HUES48 (cell line): ENCODE data around the gene CBY1.

ENCODE experiments used
- H3K27ac ChIP-seq: one replicate; pipeline ENCODE4 v1.7.0; 2013; ENCODE audit warnings: low read depth, low read length, inconsistent platforms
- H3K27me3 ChIP-seq: 2 replicates; pipeline ENCODE4 v1.6.1; 2013; ENCODE audit warnings: mild to moderate bottlenecking, low read length; ENCODE audit not compliant: control insufficient read depth, insufficient read depth
- H3K36me3 ChIP-seq: 2 replicates; pipeline ENCODE4 v1.6.1; 2013; ENCODE audit warnings: low read length; ENCODE audit not compliant: control insufficient read depth, insufficient read depth
- H3K4me1 ChIP-seq: 2 replicates; pipeline ENCODE4 v1.6.1; 2013; ENCODE audit warnings: mild to moderate bottlenecking, low read length; ENCODE audit not compliant: control insufficient read depth, insufficient read depth
- H3K4me3 ChIP-seq: 2 replicates; pipeline ENCODE4 v1.5.1; 2013; ENCODE audit warnings: mild to moderate bottlenecking, low read depth, low read length
- H3K9ac ChIP-seq: 2 replicates; pipeline ENCODE4 v1.6.1; 2013; ENCODE audit warnings: mild to moderate bottlenecking, low read depth, low read length, moderate library complexity
- H3K9me3 ChIP-seq: 2 replicates; pipeline ENCODE4 v1.6.1; 2013; ENCODE audit warnings: low read length; ENCODE audit not compliant: control insufficient read depth, insufficient read depth

Gene CBY1

DNA sequence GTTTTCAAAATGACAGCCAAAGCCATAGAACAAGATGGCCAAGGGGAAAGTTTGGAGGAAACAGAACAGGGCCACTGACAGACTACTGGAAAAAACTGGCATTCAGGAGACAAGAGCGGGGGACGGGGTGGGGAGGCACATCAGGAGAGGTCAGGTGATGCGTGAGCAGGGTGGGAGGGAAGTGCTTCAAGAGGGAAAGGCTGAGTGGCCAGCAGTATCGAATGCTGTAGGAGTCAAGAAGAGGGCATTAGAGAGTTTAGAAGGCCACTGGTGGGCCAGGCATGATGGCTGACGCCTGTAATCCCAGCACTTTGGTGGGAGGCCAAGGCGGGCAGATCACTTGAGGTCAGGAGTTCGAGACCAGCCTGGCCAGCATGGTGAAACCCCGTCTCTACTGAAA, 57.5 kb downstream of the CBY1 start:
- peaks cover 58% of the 10 kb centered on the region for H3K36me3 ChIP-seq
- no peaks in the 10 kb centered on the region for H3K9me3 ChIP-seq
- H3K4me1 ChIP-seq: peaks cover 18% of the 10 kb centered on the region
- no peaks in the 10 kb centered on the region for H3K27me3 ChIP-seq
- no peak overlapping the region for H3K4me3 ChIP-seq
- no peak overlapping the region for H3K9ac ChIP-seq
- H3K27ac ChIP-seq: no peak overlapping the region

DNA sequence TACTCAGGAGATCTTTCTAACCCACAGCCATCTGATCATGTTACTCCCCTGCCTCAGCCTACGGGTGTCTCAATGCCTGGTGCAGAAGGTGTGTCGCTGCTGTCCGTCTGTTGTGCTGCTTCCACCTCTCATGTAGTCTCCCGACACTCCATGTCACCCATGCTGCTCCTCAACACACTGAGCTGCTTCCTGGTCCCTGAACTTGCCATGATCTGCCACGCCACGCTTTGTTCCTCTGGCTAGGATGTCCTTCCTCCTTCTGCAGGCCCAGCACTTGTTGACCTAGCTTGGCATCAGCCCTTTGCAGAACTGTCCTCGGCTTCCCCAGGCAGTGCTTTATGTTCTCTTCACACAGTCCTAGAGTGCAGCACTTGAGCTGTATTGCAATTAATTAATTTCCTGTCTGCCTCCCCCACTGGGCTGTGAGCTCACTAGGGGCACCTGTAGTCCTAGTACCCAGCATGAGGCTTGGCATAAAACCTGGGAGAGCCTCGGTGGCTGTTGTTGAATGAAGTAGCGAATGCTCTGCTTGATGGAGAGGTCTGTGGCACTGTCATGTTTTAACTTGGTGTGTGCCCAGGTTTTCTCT, 58.8 kb downstream of the CBY1 start:
- H3K4me1 ChIP-seq: peaks cover 14% of the 10 kb centered on the region
- H3K27me3 ChIP-seq: no peaks in the 10 kb centered on the region
- peaks cover 55% of the 10 kb centered on the region for H3K36me3 ChIP-seq
- no peak overlapping the region for H3K27ac ChIP-seq
- no peak overlapping the region for H3K4me3 ChIP-seq
- no peaks in the 10 kb centered on the region for H3K9me3 ChIP-seq
- H3K9ac ChIP-seq: no peak overlapping the region

DNA sequence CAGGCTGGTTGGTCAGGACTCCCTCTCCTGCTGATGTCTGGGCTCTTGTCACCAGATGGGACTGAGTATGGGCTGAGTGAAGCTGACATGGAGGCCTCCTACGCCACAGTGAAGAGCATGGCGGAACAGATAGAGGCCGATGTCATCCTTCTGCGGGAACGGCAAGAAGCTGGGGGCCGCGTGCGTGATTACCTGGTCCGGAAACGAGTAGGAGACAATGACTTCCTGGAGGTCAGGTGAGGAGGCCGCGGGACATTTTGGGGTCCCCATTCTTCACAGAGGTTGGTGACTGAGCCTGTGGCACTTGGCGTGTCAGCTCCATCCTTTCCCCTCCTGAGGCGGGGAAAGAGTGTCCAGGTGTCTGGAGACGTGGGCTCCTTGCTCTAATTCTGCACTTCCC, 59.4 kb downstream of the CBY1 start:
- no peaks in the 10 kb centered on the region for H3K27me3 ChIP-seq
- H3K36me3 ChIP-seq: peaks cover 55% of the 10 kb centered on the region
- H3K4me3 ChIP-seq: no peak overlapping the region
- H3K27ac ChIP-seq: no peak overlapping the region
- H3K9ac ChIP-seq: no peak overlapping the region
- no peaks in the 10 kb centered on the region for H3K9me3 ChIP-seq
- peaks cover 14% of the 10 kb centered on the region for H3K4me1 ChIP-seq

DNA sequence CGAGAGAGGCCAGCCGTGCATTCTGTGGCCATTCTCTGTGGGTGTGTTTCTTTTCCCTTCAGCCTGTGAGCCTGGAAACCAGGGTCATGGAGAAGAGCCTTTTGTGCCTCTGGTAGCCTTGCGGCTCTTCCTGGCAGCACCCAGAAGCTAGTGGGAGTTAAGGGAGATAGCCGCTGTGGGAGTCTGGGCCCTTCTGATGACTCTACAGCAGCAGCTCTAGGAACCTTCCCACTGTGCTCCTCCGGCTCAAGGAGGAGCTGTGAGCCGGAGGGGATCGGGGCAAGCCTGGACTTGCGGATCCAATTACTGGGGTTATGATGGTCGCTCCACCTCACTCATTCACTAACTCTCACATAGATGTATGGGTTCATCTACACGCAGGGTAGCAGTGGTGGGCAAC, 59.8 kb downstream of the CBY1 start:
- Histone ChIP-seq H3K4me1 (peaks cover 14% of the 10 kb centered on the region), H3K27ac (no peak overlapping the region), H3K4me3 (no peak overlapping the region), H3K36me3 (peaks cover 58% of the 10 kb centered on the region), H3K27me3 (no peaks in the 10 kb centered on the region), H3K9ac (no peak overlapping the region), H3K9me3 (no peaks in the 10 kb centered on the region)

DNA sequence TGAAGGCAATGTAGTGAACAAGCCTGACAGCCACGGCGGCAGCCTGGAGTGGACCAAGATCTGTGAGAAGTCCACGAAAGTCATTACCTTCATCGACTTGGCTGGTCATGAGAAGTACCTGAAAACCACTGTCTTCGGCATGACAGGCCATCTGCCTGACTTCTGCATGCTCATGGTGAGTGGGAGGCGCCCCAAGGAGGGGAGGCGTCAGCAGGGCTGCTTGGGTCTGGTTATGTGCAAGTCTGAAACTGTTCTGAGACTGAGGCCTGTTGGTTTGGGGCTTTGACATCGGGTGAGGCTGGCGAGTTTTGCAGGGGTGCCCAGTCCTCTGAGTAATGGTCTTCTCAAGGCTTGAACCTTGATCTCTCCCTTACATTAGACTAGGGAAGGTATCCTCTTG, 60.4 kb downstream of the CBY1 start:
- Histone ChIP-seq H3K9me3 (no peaks in the 10 kb centered on the region), H3K9ac (no peak overlapping the region), H3K4me1 (peaks cover 14% of the 10 kb centered on the region), H3K27me3 (no peaks in the 10 kb centered on the region), H3K27ac (no peak overlapping the region), H3K36me3 (peaks cover 64% of the 10 kb centered on the region), H3K4me3 (no peak overlapping the region)

DNA sequence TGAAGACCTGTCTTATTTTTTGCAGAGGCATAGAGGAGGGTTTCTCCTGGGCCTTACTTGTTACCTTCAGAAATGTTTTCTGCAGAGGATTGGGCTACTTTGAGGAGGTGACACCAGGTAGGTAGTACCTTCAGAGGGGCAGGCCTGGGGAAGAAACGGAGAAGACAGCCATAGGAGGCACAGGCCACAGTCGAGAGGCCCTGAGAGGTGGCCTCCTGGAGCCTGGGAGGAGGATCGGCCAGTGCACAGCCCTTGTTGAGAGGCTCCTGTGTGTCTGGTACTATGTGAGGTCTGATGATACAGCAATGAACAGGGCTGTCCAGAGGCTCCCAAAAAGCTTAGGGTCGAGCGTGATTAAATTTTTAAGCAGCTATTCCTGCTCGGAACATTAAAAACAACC, 60.8 kb downstream of the CBY1 start:
- Histone ChIP-seq H3K4me3 (no peak overlapping the region), H3K27ac (no peak overlapping the region), H3K9me3 (no peaks in the 10 kb centered on the region), H3K27me3 (no peaks in the 10 kb centered on the region), H3K4me1 (peaks cover 11% of the 10 kb centered on the region), H3K9ac (no peak overlapping the region), H3K36me3 (peaks cover 68% of the 10 kb centered on the region)

DNA sequence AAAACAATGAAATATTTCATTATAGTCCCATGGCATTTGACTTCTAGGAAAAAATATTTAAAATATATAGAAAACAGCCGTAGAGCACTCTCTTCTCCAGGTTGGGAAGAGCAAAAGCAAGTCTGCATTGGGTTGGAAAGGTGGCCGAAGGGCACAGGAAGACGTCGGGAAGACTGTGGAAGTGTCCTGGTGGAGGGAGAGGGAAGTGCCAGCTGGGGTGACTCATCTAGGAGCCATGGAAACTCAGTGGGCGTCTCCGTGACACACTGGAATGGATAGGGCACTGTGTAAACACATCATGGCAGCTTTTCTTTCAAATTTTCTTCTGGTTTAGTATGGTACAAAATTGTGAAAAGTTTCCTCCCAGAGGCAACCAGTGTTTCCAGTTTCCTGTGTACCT, 62.0 kb downstream of the CBY1 start:
- Histone ChIP-seq H3K36me3 (peaks cover 79% of the 10 kb centered on the region), H3K9me3 (no peaks in the 10 kb centered on the region), H3K9ac (no peak overlapping the region), H3K4me1 (peaks cover 2% of the 10 kb centered on the region), H3K4me3 (no peak overlapping the region), H3K27ac (no peak overlapping the region), H3K27me3 (no peaks in the 10 kb centered on the region)

DNA sequence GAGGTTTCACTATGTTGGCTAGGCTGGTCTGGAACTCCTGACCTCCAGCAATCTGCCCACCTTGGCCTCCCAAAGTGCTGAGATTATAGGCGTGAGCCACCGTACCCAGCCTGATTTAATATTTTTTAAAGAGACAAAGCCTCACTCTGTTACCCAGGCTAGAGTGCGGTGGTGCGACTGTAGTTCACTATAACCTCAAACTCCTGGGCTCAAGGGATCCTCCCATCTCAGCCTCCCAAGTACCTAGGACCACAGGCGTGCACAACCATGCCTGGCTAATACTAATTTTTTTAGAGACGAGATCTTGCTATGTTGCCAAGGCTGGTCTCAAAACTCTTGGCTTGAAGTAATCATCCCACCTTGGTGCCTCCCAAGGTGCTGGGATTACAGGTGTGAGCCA, 62.8 kb downstream of the CBY1 start:
- Histone ChIP-seq H3K9me3 (no peaks in the 10 kb centered on the region), H3K4me3 (no peak overlapping the region), H3K4me1 (no peaks in the 10 kb centered on the region), H3K9ac (no peak overlapping the region), H3K36me3 (peaks cover 87% of the 10 kb centered on the region), H3K27me3 (no peaks in the 10 kb centered on the region), H3K27ac (no peak overlapping the region)

DNA sequence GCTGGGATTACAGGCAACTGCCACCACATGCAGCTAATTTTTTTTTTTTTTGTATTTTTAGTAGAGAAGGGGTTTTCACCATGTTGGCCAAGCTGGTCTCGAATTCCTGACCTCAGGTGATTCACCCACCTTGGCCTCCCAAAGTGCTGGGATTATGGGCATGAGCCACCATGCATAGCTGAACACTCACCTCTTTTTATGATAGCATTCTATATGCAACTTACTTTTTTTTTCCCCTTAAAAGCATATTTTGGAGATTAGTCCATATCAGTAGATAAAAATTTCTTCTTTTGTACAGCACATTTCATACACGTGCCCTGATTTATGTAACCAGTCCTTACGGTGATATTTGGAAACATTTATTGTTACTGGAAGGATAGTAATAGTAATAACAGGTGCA, 63.9 kb downstream of the CBY1 start:
- no peak overlapping the region for H3K27ac ChIP-seq
- H3K4me1 ChIP-seq: no peaks in the 10 kb centered on the region
- H3K4me3 ChIP-seq: no peak overlapping the region
- H3K36me3 ChIP-seq: peaks cover 94% of the 10 kb centered on the region
- H3K9ac ChIP-seq: no peak overlapping the region
- H3K9me3 ChIP-seq: no peaks in the 10 kb centered on the region
- H3K27me3 ChIP-seq: no peaks in the 10 kb centered on the region

DNA sequence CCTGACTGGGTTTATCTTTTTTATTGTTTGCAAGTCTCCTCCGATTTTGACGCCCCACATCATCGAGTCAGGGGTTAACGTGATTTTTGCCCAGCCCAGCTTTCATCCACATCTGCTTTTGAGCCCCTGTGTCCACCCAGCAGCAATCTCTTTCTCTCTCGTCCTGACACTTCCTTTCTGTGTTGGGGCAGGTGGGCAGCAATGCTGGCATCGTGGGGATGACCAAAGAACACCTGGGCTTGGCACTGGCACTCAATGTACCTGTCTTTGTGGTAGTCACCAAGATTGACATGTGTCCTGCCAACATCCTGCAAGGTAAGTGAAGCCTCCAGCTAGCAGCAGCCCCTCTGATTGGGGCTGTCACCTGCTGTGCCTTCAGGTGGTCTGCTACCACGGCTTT, 65.1 kb downstream of the CBY1 start:
- no peak overlapping the region for H3K27ac ChIP-seq
- no peak overlapping the region for H3K4me3 ChIP-seq
- peaks cover 94% of the 10 kb centered on the region for H3K36me3 ChIP-seq
- H3K9ac ChIP-seq: no peak overlapping the region
- no peaks in the 10 kb centered on the region for H3K27me3 ChIP-seq
- H3K4me1 ChIP-seq: no peaks in the 10 kb centered on the region
- H3K9me3 ChIP-seq: no peaks in the 10 kb centered on the region
